GM18870 (cell line): Measurements from ENCODE around the gene NAP1L1.

Experiments used
- ATAC-seq: cut with Tn5 transposase; IDR thresholded peaks from one replicate; pipeline ENCODE4 v1.9.1; 2021; ENCODE audit warnings: moderate library complexity; ENCODE audit not compliant: unreplicated experiment

NAP1L1 gene

DNA sequence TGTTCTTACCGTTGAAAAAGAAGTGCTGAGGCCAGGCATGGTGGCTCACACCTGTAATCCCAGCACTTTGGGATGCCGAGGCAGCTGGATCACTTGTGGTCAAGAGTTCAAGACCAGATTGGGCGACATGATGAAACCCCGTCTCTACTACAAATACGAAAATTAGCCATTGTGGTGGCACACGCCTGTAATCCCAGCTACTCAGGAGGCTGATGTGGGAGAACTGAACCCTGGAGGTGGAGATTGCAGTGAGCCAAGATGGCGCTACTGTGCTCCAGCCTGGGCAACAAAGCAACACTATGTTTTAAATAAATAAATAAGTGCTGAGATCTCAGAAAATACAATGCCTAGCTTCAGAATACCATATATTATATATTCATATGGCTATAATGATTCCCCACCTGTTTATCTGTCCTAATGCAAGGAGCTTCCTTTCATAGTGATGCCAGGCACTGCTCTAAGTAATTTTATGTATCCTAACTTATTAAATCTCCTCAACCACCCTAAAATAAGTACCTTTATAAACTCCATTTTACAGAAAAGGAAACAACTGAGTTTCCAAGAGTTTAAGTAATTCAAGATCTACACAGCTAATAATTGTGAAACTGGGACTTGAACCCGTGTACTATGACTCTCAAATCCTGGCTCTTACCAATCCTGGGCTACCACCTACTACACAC lies 60.2 kb downstream of the NAP1L1 start:
- no peak for ATAC-seq

DNA sequence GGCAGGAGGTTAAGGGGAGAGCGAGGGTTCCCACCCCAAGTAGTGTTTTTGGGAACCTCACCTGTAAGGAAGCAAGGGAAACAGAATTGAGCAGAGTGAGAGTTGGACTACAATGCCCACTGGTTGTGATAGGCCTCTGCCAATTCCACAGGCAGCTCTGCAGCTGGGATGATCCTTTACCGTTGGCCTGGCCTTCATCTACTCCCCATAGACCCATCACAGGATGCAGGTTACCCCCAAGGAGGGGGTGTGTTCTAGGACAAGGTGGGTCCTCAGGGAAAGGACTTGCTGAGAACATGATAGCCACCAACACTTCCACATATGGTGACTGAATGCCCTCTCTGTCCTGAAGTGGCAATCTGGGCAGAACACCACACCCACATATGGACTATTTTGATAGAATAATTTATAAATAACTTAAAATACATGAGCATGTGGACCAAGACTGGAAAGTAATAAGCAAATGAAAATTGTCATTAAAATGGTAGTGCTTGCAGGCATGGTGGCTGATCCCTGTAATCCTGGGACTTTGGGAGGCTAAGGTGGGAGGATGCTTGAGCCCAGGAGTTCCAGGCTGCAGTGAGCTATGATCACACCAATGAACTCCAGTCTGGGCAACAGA lies 61.3 kb downstream of the NAP1L1 start:
- no peak for ATAC-seq

DNA sequence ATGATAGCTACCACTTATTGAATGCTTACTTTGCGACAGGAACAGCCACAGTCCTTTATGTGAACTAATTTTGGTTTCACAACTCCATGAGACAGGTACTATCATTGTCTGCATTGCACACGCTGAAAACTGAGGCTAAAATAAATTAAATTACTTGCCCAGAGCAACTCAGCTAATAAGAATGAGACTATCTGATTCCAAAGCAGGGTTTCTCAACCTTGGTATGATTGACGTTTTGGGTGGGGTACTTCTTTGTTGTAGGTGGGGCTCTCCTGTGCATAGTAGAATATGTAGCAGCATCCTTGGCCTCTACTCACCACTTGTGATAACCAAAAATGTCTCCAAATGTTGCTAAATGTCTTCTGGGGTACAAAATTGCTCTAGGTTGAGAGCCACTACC lies 62.0 kb downstream of the NAP1L1 start:
- no peak for ATAC-seq

DNA sequence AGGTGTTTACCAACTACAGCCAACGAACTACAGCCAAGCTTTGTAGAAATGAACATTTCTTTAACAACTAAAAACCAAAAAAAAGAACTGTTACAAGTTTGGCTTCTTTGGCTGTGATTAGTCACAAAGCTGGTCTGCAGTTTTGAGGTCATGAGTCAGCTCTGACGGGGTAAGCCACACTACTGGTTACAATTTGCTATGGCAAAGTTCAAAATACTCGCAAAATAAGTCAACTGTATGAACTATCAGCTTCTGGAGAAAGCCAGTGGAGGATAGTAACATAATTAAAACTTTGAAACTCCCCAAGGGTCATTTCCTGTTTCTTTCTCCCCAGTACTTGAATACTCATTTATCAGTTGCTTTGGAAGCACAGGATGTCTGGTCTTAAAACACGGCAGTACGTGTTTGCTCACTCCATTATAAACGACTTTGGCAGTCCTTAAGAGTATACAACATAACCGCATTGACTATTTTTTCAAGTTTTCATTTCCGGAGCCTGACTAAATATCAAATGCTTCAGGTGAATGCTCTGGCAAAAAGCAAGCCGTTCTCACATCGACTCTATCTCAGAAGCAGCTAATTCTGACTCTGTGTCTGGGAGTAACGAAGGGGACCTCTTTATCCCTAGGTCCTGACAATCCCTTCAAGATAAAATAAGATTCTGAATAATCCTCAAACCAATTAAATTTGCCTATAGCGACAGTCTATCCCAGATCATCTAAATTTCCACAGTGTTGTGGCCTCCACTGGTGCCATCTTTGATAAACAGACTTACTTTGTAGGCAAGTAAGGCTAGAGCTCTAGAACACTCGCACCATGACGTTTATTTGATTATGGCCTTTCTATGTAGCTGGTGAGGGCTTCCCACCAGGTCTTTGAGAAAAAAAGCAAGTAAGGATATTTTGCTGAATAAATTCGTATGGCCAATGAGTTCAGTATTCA lies 63.5 kb downstream of the NAP1L1 start:
- ATAC-seq = peak; percentile 49

DNA sequence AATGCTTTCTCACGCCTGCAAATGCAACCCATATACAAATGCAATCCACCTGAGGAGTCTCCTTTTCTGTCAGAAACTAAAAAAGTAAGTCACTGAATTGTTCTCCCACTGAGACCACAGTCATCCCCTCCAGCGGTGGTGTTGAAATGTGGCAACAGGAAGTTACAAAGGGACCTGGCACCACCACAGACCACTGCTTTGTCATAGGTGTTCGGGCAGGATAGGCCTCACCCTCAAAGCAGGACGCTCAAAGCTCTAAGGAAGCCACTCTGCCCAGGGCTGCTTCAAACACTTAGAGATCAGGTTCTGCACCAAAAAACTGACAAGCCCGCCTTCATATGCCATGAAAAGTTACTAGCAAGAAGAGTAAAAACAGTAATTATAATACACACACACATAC lies 64.2 kb downstream of the NAP1L1 start:
- peak; percentile 54 for ATAC-seq

DNA sequence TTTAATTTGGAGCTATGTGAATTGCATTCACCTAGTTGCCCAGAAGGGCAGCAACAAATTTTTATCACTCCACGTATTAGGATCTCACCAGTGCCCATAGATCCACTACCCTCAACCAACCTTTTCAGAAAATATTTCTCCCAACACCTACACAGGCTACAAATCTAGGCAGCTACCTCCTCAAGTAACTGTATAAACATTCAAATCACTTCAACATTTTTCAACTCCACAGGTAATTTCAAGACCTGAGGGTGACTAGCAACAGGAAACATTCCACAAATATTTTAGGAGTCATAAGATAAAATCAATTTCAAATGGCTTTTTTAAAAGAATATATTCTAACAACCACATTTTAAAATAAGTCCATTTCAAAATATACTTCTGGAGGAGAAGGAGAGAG lies 65.8 kb downstream of the NAP1L1 start:
- ATAC-seq = no peak

DNA sequence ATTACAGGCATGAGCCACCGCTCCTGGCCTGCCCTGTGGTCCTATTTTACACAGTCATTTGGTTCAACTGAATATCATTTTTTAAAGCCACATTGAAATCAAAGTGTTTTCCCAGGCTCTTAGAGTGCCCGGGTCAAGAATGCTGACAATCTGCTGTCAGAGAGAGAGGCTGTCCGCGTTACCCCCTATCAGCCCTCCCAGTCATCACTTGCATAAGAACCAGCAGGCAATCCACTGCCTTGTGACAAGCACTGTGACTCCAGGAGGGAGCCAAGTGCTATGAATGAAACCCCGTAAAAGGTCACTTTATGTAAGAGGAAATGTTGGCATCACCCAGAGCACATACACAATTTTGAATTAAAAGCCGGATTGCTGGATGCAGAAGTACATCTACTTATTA lies 66.4 kb downstream of the NAP1L1 start:
- no peak for ATAC-seq

DNA sequence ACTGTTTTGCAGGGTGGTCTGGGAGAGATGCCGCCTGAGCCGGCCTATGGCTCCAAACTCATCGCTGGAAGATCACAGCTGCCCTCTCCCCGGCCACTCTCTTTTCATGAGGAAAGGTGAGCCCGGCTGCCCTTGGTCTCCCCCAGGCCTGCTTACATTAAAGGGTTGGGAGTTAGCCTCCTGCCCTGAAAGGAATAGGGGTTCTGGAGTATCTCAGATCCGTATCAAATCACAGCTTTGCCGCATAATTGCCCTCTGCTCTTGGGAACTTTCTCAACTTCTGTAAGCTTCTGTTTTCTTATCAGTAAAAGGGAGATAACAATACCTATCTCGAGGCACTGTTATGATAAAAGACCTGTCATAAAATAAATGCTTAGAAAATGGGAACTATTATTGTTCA lies 70.5 kb downstream of the NAP1L1 start:
- no peak for ATAC-seq

DNA sequence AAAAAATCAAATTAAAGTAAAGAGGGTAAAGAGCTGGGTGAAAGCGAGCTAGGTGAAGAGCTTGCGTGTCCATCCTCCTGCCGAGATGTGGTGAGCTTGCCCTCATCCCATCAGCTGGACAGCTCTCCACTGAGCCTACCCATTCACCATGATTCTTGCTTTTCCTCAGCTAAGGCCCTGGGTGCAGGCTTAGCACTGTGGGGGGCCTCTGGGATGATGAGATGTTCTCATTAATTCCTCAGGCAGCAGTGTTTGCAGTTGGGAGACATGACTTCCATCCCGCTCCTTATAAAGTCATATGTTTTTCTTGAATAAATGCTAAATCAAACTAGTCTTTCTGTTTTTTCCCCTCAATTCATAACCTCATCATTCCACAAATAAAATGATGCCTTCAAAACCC lies 70.9 kb downstream of the NAP1L1 start:
- no peak for ATAC-seq

DNA sequence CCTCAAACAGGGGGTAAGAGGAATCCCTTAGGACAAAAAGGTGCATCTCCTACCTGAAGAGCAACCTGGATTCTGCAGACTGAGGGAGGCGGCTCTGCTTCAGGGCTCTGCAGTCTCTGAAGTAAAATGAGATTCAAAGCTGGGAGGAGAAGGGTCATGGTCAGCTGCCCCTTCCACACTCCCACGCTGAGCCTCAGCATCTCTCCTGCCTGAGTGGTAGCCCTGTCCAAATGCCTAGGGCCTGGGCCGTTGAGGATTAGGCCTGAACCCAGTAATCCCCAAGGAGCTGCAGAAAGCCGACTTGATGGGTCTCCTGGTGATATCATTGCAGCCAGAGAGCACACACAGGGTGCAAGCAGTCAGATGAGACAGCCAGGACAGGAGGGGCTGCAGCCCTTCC lies 71.8 kb downstream of the NAP1L1 start:
- no peak for ATAC-seq

DNA sequence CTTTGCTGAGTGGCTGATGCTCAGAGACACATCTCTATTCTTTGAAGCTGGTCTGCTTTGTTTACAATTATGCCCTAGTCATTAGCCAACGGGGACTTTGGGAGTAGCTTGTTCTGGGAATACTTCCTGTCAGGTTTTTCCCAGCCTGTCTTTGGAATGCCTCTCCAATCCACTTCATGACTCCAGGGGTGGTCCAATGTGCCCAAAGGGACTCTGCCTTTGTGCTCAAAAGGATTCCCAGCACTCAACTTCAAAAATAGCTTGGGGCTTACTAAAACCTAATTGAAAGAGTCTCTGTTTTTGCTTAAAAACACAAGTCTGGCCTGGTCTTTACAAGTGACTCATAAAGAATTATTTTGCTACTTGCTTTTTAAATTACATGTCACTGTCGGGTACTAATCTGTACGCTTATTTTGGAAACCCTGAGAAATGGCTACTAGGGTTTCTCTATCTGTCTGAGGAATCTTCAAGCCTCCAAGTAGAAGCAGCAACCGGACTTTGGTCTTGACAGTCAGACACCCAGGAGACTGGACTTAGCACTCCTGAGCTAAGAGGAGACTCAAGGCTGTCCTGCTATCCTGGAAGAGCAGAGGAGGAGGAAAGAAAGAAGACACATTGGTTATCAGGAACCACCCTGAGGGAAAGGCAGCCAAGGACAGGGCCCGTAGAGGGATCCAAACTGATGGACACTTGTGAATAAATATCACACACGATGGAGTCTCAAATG lies 73.6 kb downstream of the NAP1L1 start:
- ATAC-seq = no peak

DNA sequence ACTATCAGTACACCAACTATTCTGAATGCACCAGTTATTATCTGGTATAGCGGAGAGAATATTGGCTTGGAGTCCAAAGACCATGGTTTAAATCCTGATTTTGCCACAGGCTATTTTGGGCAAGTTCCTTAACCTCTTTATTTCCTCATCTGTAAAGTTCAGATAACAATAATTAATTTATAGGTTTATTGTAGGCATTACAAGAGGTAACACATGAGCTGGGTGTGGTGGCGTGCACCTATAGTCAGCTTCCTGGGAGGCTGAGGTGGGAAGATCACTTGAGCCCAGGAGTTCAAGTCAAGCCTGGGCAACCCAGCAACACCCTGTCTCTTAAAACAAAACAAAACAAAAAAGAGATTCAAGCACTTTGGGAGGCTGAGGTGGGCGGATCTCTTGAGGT lies 76.1 kb downstream of the NAP1L1 start:
- ATAC-seq = no peak

DNA sequence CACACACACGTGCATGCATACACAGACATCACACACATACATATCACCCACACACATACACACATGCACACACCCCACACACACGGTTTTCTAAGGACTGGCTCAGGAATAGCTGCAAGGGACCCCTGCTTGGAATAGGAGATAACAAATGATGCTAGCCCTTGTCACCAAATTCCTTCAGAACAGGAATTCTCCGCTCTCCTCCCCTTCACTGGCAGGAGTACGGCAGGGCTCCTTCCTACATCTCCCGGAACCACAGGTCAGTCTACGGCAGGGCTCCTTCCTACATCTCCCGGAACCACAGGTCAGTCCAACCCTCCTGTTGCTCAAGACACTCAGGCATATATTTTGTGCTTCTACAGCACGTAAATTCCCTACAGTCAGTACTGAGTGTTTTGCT lies 76.8 kb downstream of the NAP1L1 start:
- ATAC-seq = no peak

DNA sequence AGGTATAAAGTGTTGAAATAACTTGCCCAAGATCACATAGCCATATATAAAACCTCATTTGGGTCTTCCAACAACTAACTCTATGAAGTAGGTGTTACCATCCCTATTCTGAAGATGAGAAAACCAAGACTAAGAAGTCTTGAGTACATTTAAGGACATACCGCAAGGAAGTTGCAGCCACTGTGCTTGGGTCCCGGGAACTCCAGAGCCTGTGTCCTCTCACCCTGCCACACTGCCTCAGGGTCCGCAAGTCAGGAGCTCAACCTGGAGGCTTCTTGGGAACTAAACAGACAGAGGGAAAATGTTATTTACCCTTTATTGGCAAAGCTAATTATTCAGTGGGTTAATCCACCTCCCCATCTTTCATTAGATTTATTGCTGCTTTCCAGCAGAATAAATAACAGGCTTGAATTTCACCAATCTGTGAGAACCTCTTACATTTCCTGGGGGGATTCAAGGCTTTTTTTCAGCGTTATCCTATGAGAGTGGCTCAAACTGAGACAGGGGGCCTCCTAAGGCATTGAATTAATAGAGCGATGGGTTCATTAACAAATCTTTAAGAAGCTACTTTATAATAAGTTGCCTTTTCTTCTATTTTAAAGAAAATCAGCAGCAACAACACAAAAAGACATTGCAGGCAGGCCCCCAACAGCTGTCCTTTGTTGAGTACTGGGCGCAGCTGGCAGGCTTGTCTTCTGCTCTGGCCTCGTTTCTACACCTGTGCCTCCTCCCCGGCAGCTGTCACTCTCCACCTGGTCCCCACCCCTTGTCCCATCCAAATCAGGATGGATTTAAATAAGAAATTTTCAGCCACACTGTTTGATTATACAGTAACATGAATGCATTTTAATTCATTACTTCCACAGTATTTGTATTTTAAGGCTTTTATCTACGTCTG lies 78.2 kb downstream of the NAP1L1 start:
- ATAC-seq = no peak

DNA sequence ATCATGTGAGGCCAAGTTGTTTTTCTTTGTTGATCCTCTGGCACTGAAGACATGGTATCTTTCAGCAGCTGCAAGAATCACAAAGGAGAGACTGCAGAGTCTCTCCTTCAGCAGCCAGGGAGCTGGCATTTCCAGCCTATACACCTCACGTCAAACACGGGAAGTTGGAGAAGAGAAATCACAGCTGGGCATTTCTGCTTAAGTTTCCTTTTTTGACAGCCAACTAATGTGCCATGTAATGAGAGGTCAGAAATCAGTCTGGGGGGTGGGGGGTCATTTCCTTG lies 81.2 kb downstream of the NAP1L1 start:
- no peak for ATAC-seq

DNA sequence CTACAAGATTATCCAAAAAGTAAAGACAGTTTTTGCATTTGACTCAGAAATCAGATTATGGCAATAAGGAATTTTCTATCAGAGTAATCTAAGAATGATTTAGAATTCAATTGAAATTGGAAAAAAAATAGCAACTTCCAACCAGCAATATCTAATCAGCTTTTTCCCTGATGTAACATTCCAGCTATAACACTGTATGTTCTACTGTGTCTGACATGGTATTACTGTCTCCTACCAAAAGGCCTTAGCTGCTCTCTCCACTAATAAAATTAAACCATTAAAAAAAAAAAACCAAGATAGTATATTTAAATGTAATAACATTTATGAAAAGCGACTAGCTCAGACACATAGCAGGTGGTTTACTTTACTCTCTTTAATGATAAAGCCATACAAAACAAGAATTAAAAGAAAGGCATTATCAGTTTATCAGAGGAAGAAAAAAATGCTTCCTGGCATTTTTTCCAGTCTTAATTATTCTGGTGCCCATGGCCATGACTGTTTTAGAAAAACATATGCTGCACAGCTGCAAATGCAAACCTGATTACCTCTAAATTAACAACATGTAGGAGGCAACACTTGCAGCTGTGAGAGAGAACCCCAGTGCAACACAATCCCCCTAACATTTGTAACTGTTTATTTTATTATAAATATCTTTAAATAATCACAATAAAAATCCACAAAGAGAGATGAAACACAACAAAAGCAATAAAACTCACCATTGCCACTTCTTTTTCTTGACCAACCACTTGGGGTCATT lies 81.7 kb downstream of the NAP1L1 start:
- no peak for ATAC-seq

DNA sequence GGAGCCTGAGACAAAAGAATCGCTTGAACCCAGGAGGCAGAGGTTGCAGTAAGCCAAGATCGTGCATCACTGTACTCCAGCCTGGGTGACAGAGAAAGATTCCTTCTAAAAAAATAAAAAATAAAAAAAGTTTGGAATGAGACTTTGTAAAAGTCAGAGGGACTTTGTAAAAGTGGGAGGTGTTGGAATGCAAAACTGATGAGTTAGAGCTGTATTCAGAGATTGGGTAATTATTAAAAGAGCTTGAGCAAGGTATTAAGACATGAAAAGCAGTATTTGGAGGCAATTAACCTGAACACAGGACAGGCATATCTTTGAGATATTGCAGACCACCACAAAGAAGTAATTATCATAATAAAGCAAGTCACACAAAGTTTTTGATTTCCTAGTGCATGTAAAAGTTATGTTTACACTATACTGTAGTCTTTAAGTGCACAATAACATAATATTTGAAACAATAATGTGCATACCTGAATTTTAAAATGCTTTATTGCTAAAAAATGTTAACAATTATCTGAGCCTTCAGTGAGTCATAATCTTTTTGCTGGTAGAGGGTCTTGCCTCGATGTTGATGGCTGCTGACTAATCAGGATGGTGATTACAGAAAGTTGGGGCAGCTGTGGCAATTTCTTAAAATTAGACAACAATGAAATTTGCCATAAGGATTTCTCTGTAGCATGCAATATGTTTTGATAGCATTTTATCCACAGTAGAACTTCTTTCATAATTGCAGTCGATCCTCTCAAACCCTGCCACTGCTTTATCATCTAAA lies 86.0 kb downstream of the NAP1L1 start:
- ATAC-seq = no peak

DNA sequence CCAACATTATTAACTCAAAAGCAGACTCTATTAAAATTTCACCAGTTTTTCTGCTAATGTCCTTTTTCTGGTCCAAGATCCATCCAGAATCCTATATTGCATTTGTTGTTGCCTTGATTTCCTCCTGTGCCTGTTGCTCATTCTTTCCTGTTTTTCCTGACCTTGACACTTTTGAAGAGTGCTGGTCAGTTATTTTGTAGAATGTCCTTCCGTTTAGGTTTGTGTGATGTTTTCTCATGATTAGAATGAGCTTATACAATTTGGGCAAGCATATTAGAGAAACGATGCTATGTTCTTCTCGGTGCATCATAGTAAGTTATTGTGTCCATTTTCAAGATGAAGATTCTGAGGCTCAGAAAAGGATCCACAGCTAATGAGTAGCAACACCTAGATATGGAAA lies 86.8 kb downstream of the NAP1L1 start:
- no peak for ATAC-seq

DNA sequence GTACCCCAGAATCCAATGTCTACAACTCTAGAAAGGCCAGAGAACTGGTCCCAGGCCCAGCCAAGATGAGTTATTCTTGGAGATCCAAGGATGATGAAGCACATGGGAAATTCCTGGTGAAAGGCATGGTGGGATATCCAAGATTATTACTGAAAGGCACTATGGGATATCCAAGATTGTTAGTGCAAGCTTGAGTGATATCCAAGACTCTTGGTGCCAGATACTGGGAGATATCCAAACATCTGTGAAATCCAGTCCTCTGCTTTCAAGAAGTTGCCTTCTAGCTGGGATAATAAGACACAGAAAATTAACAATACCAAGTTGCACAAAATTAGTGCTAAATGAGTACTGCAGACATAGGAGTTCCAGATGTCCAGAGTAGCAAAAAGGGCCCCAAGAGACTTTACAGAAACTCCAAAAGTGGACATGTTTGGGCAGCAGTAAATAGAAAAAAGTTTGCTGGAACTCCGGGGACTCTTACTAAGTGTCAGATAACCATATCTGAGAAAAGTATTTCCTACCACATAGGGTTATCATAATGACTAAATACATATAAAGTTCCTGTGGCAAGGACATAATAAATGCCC lies 87.5 kb downstream of the NAP1L1 start:
- ATAC-seq = no peak
